ENCODE measurements around the gene DIP2C.
"Not testable (repeated sequence)": the region's sequence is repeated elsewhere in the genome, so short reads cannot be mapped to it uniquely, and the experiment has no call there.

The DIP2C gene

GRCh38 chr10:361203-362081, 328.0 kb downstream of the DIP2C start:
- no peak for DNase-seq

- DNase-seq: no peak
Observed at GRCh38 chr10:360653-361052, 328.8 kb downstream of the DIP2C start.

GRCh38 chr10:359762-360161, 329.7 kb downstream of the DIP2C start:
- DNase-seq: no peak

GRCh38 chr10:359093-359492, 330.4 kb downstream of the DIP2C start:
- DNase-seq: no peak

GRCh38 chr10:357201-357950, 332.1 kb downstream of the DIP2C start:
- DNase-seq: no peak

- DNase-seq: no peak
Observed at GRCh38 chr10:356452-356851, 333.0 kb downstream of the DIP2C start.

GRCh38 chr10:354901-355617, 334.4 kb downstream of the DIP2C start:
- no peak for DNase-seq

GRCh38 chr10:352476-353235, 336.8 kb downstream of the DIP2C start:
- no peak for DNase-seq

- no peak for DNase-seq
Observed at GRCh38 chr10:351770-352334, 337.6 kb downstream of the DIP2C start.

- DNase-seq: no peak
Observed at GRCh38 chr10:350981-351501, 338.4 kb downstream of the DIP2C start.

- DNase-seq: no peak
Observed at GRCh38 chr10:349081-349480, 340.4 kb downstream of the DIP2C start.

GRCh38 chr10:348456-348855, 341.0 kb downstream of the DIP2C start:
- DNase-seq: no peak

GRCh38 chr10:347774-348173, 341.7 kb downstream of the DIP2C start:
- not testable (repeated sequence) for DNase-seq

- not testable (repeated sequence) for DNase-seq
Observed at GRCh38 chr10:347190-347589, 342.3 kb downstream of the DIP2C start.

- DNase-seq: no peak
Observed at GRCh38 chr10:344582-345200, 344.8 kb downstream of the DIP2C start.

GRCh38 chr10:343231-344220, 345.9 kb downstream of the DIP2C start:
- DNase-seq: no peak

GRCh38 chr10:341081-341740, 348.3 kb downstream of the DIP2C start:
- DNase-seq: no peak

GRCh38 chr10:340646-341045, 348.8 kb downstream of the DIP2C start:
- no peak for DNase-seq

- no peak for DNase-seq
Observed at GRCh38 chr10:339038-339391, 350.5 kb downstream of the DIP2C start.

Measured in activated T-cell treated with anti-CD3 and anti-CD28 coated beads for 4 hours (primary cell).